Measurements from ENCODE around the gene DROSHA.

DNA sequence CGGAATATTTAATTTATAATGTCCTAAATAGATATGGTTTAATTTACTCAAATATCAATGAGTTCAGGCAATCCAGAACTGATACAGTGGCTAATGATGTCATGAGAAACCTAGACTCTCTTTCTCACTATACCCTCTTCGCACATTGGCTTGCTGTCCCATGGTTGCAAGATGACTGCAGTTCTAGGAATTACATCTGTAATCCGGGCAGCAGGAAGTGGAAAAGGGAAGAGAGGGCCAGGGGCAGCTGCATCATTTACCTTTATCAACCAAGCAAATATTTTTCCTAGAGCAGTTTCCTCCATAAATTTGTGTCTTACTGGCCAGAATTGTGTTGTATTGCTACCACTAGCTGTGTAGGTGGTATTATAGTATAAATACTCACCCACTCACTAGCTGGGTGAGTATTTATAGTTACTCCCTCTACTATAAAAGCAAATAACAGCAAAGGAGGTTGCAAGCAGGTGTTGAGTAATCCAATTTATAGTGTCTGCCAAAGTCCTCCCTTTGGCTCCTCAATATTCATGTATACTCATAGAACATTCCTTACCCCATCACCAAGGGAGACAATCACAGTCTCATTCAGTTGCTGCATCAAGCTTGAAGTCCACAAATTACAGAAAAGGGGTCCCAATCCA is 168.8 kb downstream of the DROSHA start:
- TF ChIP-seq CTCF (IDR thresholded peaks at IDR 0.05; ENCODE audit: low read length) (no peak), EZH2 (optimal IDR thresholded peaks at IDR 0.05; ENCODE audit: low read depth, low read length) (no peak)

Data from MM.1S (cell line).